ENCODE data around the gene VEGFD. TPM values are rescaled to one million over a fixed set of nuclear protein-coding genes. Genes with fewer than 3 reads are reported as not detected.

Gene VEGFD
- total and polyA plus RNA-seq, 2 of the 4 experiments (the other 2 are of a cell fraction), result 0.18 to 0.19 TPM

- H3K4me1 ChIP-seq (ENCODE audit: control insufficient read depth, insufficient read depth, low read length), result peaks cover 2% of the 10 kb centered on the region; the same call in 1 of the 2 replicates
- H4K8ac ChIP-seq (ENCODE audit: low read depth in 2 of 2, low read length in 2 of 2), result no peak overlapping the region
- no peaks in the 10 kb centered on the region for H3K9me3 ChIP-seq (ENCODE audit: control insufficient read depth, insufficient read depth, low read length)
- H3K9ac ChIP-seq (ENCODE audit: low read depth, low read length), result no peak overlapping the region
- in situ Hi-C loops (cut with MboI; ENCODE audit: low sequenced_read_pairs), result loop anchor here (10.0 kb wide), 1 partner anchor 222 kb away; no protein-coding TSS in a partner anchor
- H4K91ac ChIP-seq (ENCODE audit: insufficient read depth, low read depth, low read length), result no peak overlapping the region
- H3K79me1 ChIP-seq (ENCODE audit: low read depth in 1 of 2, low read length in 2 of 2), result no peaks in the 10 kb centered on the region
- H4K20me1 ChIP-seq (ENCODE audit: insufficient read depth, low read length), result no peaks in the 10 kb centered on the region
- CTCF ChIA-PET, result interaction anchor here (1.3 kb wide), 1 partner anchor 124 kb away, joined by 3 read pairs; no protein-coding TSS in a partner anchor
- BruUV-seq (replicated peaks), result no TSS peak
- ATAC-seq (ENCODE audit: low read depth) (peak; percentile 57; the same call in 1 of the 2 replicates), DNase-seq (peak; percentile 60)
- no peak overlapping the region for H3K23ac ChIP-seq (ENCODE audit: low read depth, low read length)
- POLR2A ChIA-PET (ENCODE audit: unreplicated experiment), result no interaction called here
- H2BK5ac ChIP-seq (ENCODE audit: low read depth, low read length, poor library complexity, severe bottlenecking), result no peak overlapping the region
- no peak overlapping the region for H2BK20ac ChIP-seq (ENCODE audit: low read depth, low read length)
- H3K56ac ChIP-seq (ENCODE audit: extremely low read depth, insufficient read depth, low read length), result no peak overlapping the region
- TF ChIP-seq POLR2A (IDR thresholded peaks at IDR 0.05; ENCODE audit: low read depth, low read length) (no peak), MAFK (IDR thresholded peaks at IDR 0.05; ENCODE audit: low read depth, low read length) (no peak), CEBPB (IDR thresholded peaks at IDR 0.05; ENCODE audit: low read depth, low read length) (peak; percentile 83), MAZ (IDR thresholded peaks at IDR 0.05; ENCODE audit: borderline replicate concordance, low read depth, low read length) (no peak), BHLHE40 (IDR thresholded peaks at IDR 0.05; ENCODE audit: low read depth, low read length) (0 out of 2 replicates have a peak, but pooled peaks have one; percentile 20)
- no peak overlapping the region for H2AFZ ChIP-seq (replicated peaks; ENCODE audit: low read length, poor library complexity)
- H3K9me1 ChIP-seq (ENCODE audit: insufficient read depth, low read length), result no peaks in the 10 kb centered on the region
- H3K27ac ChIP-seq (ENCODE audit: insufficient read depth, low read length), result no peak overlapping the region
- peak overlapping the region; percentile 12; the same call in 1 of the 2 replicates for H3K18ac ChIP-seq (ENCODE audit: low read depth, low read length)
- H2BK15ac ChIP-seq (ENCODE audit: low read depth, low read length), result no peak overlapping the region
- H3K4me3 ChIP-seq (ENCODE audit: insufficient read depth, low read depth, low read length), result no peak overlapping the region
- peak overlapping the region; percentile 42; the same call in 1 of the 2 replicates for H3K4me2 ChIP-seq (ENCODE audit: low read depth, low read length)
- dilution Hi-C loops (cut with HindIII; ENCODE audit: low sequenced_read_pairs, unreplicated experiment), result no loop called here
- no peaks in the 10 kb centered on the region for H3K36me3 ChIP-seq (ENCODE audit: control insufficient read depth, insufficient read depth, low read length)
- no peak overlapping the region for H4K5ac ChIP-seq (ENCODE audit: low read depth, low read length)
- H2AK5ac ChIP-seq (ENCODE audit: low read depth, low read length), result no peak overlapping the region
- H3K27me3 ChIP-seq (ENCODE audit: control insufficient read depth, insufficient read depth, low read length), result peaks cover 8% of the 10 kb centered on the region
- H3K14ac ChIP-seq (replicated peaks; ENCODE audit: low read depth, low read length), result no peak overlapping the region
- H3K4ac ChIP-seq (ENCODE audit: low read depth, low read length), result no peak overlapping the region
- intact Hi-C loops (cut with micrococcal nuclease), result loop anchor here (10.0 kb wide), 1 partner anchor 332 kb away; no protein-coding TSS in a partner anchor
- no peak overlapping the region for H2AK9ac ChIP-seq (replicated peaks; ENCODE audit: low read depth, low read length, poor library complexity)
- no CpG with 5 or more reads among the region's 5 CpGs for WGBS, 2 experiments (ENCODE audit: extremely low coverage in 2 of 2, insufficient read length in 1 of 2)
- no peak overlapping the region; the same call in 1 of the 2 replicates for H2BK120ac ChIP-seq (ENCODE audit: low read depth, low read length)
Measured at GRCh38 chrX:15343075-15343476, 41.1 kb downstream of the VEGFD start.

All from IMR-90 (cell line).